Measurements from ENCODE around the gene MRI1.
"Not testable (repeated sequence)": the region's sequence is repeated elsewhere in the genome, so short reads cannot be mapped to it uniquely, and the experiment has no call there.

Gene MRI1

GRCh38 chr19:13741893-13742292 is 22.4 kb upstream of the MRI1 start:
- no peak for DNase-seq (ENCODE audit: extremely low spot score)
- TF ChIP-seq CTCF (IDR thresholded peaks at IDR 0.05; ENCODE audit: control extremely low read depth, extremely low read depth, low read depth, missing control alignments) = no peak
- CTCF ChIA-PET = no interaction called here
- POLR2A ChIA-PET = interaction anchor here (0.7 kb wide), 1 partner anchor 18 kb away, joined by 4 read pairs; no protein-coding TSS in a partner anchor

- TF ChIP-seq CTCF (IDR thresholded peaks at IDR 0.05; ENCODE audit: control extremely low read depth, extremely low read depth, low read depth, missing control alignments) = no peak
- no peak for DNase-seq (ENCODE audit: extremely low spot score)
- CTCF ChIA-PET = no interaction called here
- POLR2A ChIA-PET = interaction anchor here (0.7 kb wide), 1 partner anchor 18 kb away, joined by 4 read pairs; no protein-coding TSS in a partner anchor
Measured at GRCh38 chr19:13742756-13743155, 21.6 kb upstream of the MRI1 start.

- ChIA-PET CTCF (no interaction called here), POLR2A (no interaction called here)
- TF ChIP-seq CTCF (IDR thresholded peaks at IDR 0.05; ENCODE audit: control extremely low read depth, extremely low read depth, low read depth, missing control alignments) = no peak
- no peak for DNase-seq (ENCODE audit: extremely low spot score)
Measured at GRCh38 chr19:13744174-13744573, 20.1 kb upstream of the MRI1 start.

- no peak for DNase-seq (ENCODE audit: extremely low spot score)
- TF ChIP-seq CTCF (IDR thresholded peaks at IDR 0.05; ENCODE audit: control extremely low read depth, extremely low read depth, low read depth, missing control alignments) = no peak
- POLR2A ChIA-PET = interaction anchor here (1.0 to 1.2 kb wide), 3 partner anchors 28 to 115 kb away, joined by 3 read pairs; no protein-coding TSS in a partner anchor
- CTCF ChIA-PET = interaction anchor here (1.0 to 3.8 kb wide), 4 partner anchors 8 to 115 kb away, joined by 3 to 15 read pairs (median 5); partner anchors contain the start of gene MRI1
Measured at GRCh38 chr19:13747098-13747453, 17.2 kb upstream of the MRI1 start.

- DNase-seq (ENCODE audit: extremely low spot score) = no peak
- no peak for TF ChIP-seq CTCF (IDR thresholded peaks at IDR 0.05; ENCODE audit: control extremely low read depth, extremely low read depth, low read depth, missing control alignments)
- CTCF ChIA-PET = interaction anchor here (0.8 to 3.8 kb wide), 7 partner anchors 9 to 114 kb away, joined by 3 to 15 read pairs (median 5); partner anchors contain the start of gene MRI1
- POLR2A ChIA-PET = interaction anchor here (0.6 to 1.3 kb wide), 7 partner anchors 10 to 593 kb away, joined by 3 to 6 read pairs (median 3); no protein-coding TSS in a partner anchor
Measured at GRCh38 chr19:13748169-13748828, 16.0 kb upstream of the MRI1 start.

GRCh38 chr19:13751436-13751835 is 12.9 kb upstream of the MRI1 start:
- ChIA-PET POLR2A (no interaction called here), CTCF (interaction anchor here (1.3 kb wide), 1 partner anchor 22 kb away, joined by 3 read pairs; the partner anchor contains the start of gene C19orf53)
- no peak for DNase-seq (ENCODE audit: extremely low spot score)
- TF ChIP-seq CTCF (IDR thresholded peaks at IDR 0.05; ENCODE audit: control extremely low read depth, extremely low read depth, low read depth, missing control alignments) = no peak

- CTCF ChIA-PET; POLR2A ChIA-PET; DNase-seq (ENCODE audit: extremely low spot score): not testable (repeated sequence)
Measured at GRCh38 chr19:13753622-13754021, 10.7 kb upstream of the MRI1 start.
